CD4-positive, alpha-beta T cell treated with Interleukin-4 for 4 hours (primary cell): ENCODE results near the gene MIF4GD.
"Not testable (repeated sequence)": the region's sequence is repeated elsewhere in the genome, so short reads cannot be mapped to it uniquely, and the experiment has no call there.

Experiments used
- DNase-seq: peaks from one replicate; pipeline ENCODE4 v3.0.0-alpha.2; 2020

MIF4GD gene

GRCh38 chr17:75257228-75257627 lies 13.8 kb downstream of the MIF4GD start:
- DNase-seq: not testable (repeated sequence)

- DNase-seq: not testable (repeated sequence)
These were observed 14.9 kb downstream of the MIF4GD start for GRCh38 chr17:75255954-75256698.

DNA sequence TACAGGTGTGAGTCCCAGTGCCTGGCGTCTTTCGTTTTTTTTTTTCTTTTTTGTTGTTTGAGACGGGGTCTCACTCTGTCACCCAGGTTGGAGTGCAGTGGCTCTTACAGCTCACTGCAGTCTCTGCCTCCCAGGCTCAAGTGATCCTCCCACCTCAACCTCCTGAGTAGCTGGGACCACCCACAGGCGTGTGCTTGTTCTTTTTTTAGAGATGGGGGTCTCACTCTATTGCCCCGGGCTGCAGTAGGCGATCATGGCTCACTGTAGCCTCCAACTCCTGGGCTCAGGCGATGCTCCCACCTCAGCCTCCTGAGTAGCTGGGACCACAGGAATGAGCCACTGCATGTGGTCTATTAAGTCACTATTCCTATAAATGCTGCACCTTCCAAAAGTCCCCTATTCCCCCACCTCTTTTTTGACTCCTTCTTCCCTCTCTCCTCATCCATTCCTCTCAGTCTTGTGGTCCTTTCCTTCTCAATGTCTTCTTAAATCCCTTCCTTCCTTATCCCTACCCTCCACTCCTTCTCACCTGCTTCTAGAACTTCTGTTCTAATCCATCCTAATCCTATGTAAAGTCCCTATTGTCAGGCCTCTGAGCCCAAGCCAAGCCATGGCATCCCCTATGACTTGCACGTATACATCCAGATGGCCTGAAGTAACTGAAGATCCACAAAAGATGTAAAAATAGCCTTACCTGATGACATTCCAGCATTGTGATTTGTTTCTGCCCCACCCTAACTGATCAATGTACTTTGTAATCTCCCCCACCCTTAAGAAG lies 18.8 kb downstream of the MIF4GD start:
- no peak for DNase-seq

DNA sequence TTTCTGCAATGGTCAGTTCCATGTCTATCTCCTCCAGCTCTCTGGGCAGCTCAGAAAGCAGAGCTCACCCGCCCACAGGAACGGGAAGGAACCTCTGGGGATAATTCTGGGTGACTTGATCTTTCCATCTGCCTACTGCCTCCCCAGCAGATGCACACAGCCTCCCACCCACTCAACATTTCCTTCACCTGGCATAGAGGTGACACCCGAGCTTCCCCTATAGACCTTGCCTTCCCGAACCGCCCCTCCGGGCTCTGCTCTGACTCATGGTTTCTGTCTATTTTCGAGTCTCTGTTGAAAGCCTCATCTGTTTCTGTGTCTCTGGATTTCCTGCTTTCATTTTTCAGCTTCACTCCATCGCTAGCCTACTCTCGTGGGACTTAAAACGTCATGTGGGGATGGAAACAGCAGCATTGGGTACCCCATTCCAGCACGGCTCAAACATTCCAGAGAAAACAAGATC lies 21.0 kb downstream of the MIF4GD start:
- peak; percentile 71 for DNase-seq

DNA sequence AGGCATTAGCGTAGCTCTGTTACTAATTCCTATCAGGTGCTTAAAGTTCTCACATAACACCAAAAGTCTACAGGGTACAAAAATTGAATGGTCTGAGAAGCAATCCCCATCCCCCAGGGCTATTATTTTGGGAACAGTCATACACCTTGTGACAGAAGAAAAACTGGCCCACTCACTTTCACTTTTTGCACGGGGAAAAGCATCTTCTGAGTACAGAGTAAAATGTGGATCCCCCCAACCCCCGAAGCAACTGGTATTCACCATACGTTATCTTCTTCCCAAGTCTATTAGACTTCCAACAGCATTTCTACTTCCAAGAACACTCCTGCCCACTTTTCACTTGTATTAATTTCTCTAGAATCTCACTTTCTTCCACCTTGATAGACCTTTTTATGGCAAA lies 21.5 kb downstream of the MIF4GD start:
- no peak for DNase-seq

DNA sequence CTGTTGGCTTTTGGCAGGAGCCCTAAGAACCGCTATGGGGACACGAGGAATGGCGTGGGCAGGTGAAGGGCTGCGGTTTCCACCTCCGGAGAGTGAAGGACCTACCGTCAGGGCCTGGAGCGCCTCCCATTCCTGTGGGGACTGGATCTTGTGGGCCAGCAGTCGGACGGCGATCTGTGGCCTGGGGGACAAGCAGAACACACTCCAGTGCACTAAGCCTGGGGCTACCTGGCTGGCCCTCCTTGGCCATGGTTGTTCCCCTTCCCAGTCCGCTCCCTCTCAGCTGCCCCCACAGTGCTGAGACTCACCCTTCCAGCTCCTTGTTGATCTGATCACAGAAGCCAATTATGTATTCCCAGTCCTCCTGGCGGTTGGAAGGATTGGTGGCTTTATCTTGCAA lies 24.6 kb downstream of the MIF4GD start:
- DNase-seq: no peak

- no peak for DNase-seq
These were observed 26.0 kb downstream of the MIF4GD start for GRCh38 chr17:75245011-75245410.

- DNase-seq: no peak
These were observed 26.7 kb downstream of the MIF4GD start for GRCh38 chr17:75244133-75244866.

GRCh38 chr17:75242461-75243042 lies 28.5 kb downstream of the MIF4GD start:
- peak; percentile 56 for DNase-seq

DNA sequence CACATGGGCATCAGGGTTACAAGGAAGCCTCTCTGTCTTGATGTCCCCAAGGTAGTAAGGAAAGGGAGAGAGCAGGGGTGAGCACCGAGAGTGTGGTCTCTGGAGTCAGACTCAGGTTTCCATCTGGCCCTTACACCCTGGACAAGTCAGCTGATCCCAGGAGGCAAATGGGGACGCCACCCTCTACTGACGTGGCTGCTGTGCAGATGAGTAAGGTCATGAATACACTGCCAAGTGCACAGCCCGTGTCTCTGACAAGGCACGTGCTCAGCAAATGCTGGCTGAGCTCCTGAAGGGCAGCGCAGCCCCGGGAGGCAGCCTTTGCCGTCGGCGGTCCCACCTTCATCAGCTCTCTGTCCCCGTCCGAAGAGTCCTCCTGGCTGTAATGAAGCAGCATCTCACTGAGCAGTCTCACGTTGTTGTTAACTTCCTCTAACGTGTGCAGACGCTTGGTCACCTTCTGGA lies 29.0 kb downstream of the MIF4GD start:
- DNase-seq: peak; percentile 13

DNA sequence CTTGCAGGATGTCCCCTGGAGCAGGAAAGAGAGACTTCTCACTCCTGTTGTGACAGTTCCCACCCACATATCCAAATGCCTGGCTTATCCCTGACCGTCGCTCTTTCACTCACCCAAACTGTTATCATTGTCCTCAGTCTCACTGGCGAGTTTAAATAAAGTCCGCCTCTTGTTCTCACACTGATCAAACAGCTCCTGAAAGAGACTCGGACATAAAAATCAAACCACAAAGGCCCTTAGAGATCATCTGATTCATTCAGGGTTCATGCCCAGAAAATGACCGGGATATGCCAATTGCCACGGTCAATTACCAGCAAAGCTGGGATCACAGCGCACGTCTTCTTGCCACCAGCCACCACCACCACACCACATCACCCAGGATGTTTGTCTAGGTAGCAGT lies 29.5 kb downstream of the MIF4GD start:
- no peak for DNase-seq

GRCh38 chr17:75241143-75241430 lies 29.9 kb downstream of the MIF4GD start:
- no peak for DNase-seq

GRCh38 chr17:75240394-75241142 lies 30.5 kb downstream of the MIF4GD start:
- no peak for DNase-seq

GRCh38 chr17:75239778-75240393 lies 31.1 kb downstream of the MIF4GD start:
- DNase-seq: no peak

DNA sequence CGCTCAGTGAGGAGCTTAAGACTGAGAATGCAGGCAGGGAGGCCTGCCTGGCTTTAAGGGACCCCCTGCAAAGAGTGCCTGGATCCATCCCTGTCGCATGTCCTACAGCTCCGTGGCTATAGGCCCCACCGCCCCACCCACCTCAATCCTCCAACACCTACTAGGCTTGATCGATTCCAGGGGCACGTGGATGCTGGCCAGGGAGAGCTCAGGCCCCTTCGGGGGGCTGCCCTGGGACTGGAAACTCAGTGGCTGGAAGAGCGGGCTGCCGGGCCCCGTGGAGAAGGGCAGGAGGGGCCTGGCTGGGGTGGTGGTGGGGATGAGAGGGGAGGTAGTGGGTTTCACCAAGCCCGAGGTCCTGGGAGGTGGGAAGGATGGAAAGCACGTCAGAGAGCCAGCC lies 31.8 kb downstream of the MIF4GD start:
- no peak for DNase-seq

DNA sequence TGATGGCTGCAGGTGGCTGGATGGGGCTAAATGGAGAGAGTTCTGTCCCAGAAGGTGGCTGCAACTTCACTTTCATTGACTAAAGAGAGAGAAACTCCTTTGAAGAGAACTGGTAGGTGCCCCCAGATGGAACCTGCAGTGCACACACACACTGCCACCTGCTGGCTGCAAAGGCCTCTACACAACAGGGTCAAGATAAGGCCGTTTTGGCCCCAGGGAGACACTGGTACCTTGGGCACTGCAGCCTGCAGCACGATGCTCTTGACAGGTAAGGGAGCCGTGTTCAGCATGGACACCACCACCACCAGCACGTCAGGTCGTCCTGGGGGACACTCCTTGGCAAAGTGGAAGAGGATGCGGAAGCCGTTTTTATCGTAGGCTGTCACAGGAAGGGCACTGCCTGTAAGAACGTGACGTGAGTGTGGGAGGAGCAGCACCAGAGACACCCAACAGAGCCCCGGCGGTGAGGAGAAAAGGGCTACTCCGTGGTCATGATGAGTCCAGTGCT lies 32.3 kb downstream of the MIF4GD start:
- peak; percentile 60 for DNase-seq

- no peak for DNase-seq
These were observed 32.9 kb downstream of the MIF4GD start for GRCh38 chr17:75238020-75238580.

DNA sequence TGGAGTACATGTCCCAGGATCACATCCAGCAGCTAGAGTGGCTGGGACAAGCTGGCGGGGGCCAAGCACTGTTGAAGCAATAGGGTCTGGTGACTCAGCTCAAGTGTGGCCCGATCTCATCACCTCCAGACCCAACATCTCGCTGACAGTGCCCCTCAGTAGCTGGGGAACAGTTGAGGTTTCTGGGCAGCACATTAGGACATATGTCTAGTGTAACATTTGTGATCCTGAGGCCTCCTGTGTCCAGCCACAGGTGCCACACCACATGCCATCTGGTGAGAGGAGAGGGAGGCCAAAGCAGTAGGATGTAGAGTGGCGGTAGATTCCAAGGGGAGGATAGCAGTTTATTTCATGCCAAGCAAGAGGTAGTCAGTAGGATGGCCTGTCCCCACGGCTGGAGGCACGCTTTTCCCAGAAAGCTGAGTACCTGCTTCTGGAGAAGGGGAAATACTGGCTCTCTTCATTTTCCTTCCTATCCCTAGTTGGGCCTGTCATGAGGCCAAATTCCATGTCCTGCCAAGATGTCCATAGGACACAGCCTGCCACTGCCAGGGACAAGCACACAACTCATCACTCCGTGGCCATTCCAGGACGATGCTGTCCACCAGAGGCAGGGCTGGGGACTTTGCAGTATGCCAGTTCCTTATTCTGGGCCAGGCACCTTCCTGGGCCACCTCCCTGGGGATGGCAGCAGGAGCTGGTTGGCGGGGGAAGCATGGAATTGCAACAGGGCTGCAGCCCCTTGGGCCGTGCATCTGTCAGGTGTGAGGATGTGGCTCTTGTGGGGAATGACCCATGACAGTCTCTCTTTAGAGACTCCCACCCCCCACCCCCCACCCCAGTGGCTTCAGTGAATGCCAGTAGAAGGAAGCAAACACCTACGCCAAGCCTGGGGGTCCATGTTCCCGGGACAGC lies 33.7 kb downstream of the MIF4GD start:
- DNase-seq: no peak

DNA sequence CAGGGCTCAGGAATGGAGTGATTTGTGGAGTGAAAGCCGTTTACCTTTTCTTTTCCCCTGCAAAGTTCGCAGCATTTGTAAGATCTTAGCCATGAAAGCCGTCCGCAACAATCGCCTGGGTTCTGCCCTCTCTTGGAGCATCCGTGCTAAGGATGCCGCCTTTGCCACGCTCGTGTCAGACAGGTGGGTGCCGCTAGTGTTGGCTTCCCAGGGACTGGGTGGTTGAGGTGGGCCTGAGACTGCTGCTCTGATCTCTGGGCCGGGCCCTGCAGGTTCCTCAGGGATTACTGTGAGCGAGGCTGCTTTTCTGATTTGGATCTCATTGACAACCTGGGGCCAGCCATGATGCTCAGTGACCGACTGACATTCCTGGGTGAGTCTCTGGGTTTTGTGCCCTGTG lies 38.2 kb downstream of the MIF4GD start:
- no peak for DNase-seq

DNA sequence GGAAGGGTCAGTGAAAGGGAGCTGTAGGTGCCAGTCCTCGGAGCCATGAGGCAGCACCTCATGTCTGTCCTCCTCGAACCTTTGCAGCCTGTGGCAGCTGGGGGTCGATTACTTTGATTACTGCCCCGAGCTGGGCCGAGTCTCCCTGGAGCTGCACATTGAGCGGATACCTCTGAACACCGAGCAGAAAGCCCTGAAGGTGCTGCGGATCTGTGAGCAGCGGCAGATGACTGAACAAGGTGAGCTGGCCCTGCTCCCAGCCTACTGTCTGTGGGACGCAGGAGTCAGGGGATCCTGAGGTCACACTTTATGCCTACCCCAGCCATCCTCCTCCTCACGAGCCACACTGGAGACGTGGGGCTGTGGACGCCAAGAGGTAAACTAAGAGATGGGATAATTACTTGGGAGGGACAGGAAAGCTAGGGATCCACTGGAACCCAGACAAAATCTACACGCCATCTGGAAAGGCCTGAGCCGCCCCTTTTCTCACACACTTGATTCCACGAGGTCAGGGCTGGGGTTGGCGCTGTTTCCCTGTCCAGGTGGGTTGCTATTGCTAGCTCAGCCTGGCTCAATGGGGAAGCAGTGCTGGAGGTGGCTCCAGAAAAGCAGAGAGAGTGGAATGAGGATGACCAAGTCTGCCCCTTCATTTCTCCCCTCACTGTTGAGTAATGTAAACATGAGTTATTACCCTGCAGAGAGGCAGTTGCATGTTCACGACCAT lies 39.1 kb downstream of the MIF4GD start:
- no peak for DNase-seq
